ENCODE measurements around the gene TOP2A.
"Not testable (repeated sequence)": the region's sequence is repeated elsewhere in the genome, so short reads cannot be mapped to it uniquely, and the experiment has no call there.

The TOP2A gene

GRCh38 chr17:40431231-40431602 lies 13.5 kb upstream of the TOP2A start:
- in situ Hi-C loops (cut with MboI; ENCODE audit: low sequenced_read_pairs), result no loop called here

- in situ Hi-C loops (cut with MboI; ENCODE audit: low sequenced_read_pairs), result no loop called here
These were observed 12.9 kb upstream of the TOP2A start for GRCh38 chr17:40430272-40431230.

DNA sequence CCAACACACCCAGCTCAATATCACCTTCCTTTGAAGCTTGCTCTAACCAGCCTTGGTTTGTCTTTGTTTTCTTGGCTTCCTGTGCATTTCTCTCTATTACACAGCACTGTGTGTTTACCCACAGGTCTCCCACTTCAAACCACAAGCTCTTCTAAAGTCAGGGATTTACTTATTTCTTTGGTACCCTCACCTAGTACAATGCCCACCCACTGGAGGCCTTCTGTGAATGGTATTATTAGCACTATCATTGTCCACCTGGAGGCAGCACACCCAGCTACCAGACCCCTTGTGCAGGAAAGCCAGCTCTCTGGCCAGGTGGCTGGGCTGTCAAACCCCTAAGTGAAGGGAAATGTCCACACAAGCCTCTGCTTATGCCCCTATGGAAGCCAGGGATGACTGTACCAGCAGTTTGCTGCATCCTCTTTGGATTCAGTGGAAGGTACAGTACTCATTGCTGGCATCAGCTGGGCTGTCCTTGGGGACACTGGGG lies 9.4 kb upstream of the TOP2A start:
- in situ Hi-C loops (cut with MboI; ENCODE audit: low sequenced_read_pairs), result no loop called here

GRCh38 chr17:40425741-40426140 lies 8.0 kb upstream of the TOP2A start:
- in situ Hi-C loops (cut with MboI; ENCODE audit: low sequenced_read_pairs), result no loop called here

GRCh38 chr17:40422990-40423633 lies 5.4 kb upstream of the TOP2A start:
- in situ Hi-C loops (cut with MboI; ENCODE audit: low sequenced_read_pairs), result no loop called here

DNA sequence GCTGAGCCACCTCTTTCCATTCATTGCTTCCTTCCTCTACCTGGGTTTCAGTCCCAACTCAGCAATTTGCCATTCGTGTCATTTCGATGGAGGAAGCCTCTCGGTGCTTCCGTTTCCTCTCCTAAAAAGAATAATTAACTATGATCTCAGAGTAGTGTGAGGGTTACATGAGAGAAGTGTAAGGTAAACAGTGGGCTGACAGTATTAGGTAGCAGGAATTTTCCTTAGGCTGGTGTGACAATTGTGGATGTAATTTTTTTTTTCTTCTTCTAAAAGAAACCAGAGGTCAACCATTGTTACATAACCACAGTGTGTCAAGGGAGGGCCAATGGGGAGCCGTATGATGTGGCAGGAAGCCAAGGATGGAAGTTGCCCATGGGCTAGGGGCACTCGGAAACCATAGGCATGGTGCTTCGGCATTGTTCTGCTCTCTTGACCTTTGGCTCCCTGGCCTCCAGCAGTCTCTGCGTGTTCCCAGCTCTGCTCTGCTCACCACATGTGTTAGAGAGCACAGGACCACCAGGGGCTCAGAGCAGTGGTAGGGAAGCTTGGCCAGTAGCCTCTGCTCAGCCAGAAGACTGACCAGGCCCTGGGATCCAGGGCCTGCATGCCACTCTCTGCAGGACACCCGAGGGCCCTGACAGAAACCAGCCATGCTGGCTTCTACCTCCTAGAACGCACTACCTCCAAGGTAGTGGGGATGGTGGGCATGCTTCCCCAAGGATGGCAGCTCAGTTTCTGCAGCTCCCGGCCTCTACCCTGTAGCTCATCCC lies 2.0 kb upstream of the TOP2A start:
- in situ Hi-C loops (cut with MboI; ENCODE audit: low sequenced_read_pairs), result no loop called here

- in situ Hi-C loops (cut with MboI; ENCODE audit: low sequenced_read_pairs), result no loop called here
These were observed 671 bp upstream of the TOP2A start for GRCh38 chr17:40418428-40418706.

DNA sequence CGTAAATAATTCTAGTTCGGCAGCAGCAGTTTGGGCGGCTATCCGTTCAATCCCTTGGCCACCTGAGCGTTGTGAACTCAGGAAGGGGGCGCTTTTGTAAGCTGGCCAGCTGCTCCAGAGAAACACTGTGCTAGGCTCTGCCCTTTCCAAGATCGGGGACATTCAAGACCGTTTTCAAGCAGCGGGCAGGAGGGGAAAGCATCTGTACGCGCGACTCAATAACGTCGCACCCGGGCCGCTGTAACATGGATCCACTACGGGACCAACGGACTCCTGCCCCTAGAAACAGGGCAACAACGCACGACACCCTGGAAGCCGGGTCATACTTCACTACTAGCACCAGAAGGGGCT lies 463 bp downstream of the TOP2A start:
- in situ Hi-C loops (cut with MboI; ENCODE audit: low sequenced_read_pairs), result no loop called here

DNA sequence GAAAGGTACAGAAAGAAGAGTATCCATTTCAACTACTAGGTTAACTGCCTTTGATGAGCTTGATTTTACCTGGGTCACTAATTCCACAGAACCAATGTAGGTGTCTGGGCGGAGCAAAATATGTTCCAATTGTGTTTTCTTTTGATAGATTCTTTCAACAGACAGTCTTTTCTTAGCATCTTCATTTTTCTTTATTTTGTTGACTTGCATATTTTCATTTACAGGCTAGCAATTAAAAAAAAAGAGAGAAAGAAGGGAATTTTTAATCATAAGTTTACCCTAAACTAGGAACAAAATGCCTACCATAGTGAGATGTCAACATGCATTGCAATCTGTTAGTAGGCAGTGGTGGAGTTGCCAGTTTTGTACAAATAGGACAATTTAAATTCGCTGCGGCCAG lies 1.0 kb downstream of the TOP2A start:
- in situ Hi-C loops (cut with MboI; ENCODE audit: low sequenced_read_pairs), result no loop called here

GRCh38 chr17:40415390-40415789 lies 2.3 kb downstream of the TOP2A start:
- in situ Hi-C loops (cut with MboI; ENCODE audit: low sequenced_read_pairs), result no loop called here

- in situ Hi-C loops (cut with MboI; ENCODE audit: low sequenced_read_pairs), result not testable (repeated sequence)
These were observed 3.4 kb downstream of the TOP2A start for GRCh38 chr17:40414312-40414711.

DNA sequence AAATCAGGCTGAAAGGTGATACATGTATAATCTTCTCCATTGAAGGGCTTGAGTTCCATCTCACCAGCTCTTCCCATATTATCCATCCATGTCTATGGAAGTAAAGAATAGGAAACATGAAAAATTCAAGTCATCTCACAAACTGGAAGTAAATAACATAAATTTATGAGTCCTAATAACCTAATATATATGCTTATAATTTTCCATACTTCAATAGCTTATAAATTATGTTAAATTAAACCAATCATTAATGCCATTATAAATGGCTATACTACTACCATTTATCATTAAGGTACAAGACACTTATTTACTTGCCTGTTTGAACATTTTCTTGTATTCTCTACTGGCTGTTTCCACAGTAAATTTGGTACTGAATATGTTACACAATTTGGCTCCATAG lies 4.8 kb downstream of the TOP2A start:
- in situ Hi-C loops (cut with MboI; ENCODE audit: low sequenced_read_pairs), result no loop called here

DNA sequence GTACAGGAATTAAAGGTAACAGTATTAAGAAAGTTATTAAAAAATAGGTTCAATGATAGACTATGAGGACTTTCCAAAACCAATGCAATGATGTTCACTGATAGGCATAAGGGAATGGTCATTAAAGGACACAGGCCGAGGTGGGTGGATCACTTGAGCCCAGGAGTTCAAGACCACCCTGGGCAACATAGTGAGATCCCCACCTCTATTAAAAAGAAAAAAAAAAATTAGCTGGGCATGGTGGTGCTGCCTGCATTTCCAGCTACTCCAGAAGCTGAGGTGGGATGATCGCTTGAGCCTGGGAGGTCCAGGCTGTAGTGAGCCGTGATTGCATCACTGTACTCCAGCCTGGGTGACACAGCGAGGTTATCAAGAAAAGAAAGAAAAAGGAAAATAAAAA lies 5.9 kb downstream of the TOP2A start:
- in situ Hi-C loops (cut with MboI; ENCODE audit: low sequenced_read_pairs), result no loop called here

- in situ Hi-C loops (cut with MboI; ENCODE audit: low sequenced_read_pairs), result no loop called here
These were observed 7.6 kb downstream of the TOP2A start for GRCh38 chr17:40410082-40410481.

DNA sequence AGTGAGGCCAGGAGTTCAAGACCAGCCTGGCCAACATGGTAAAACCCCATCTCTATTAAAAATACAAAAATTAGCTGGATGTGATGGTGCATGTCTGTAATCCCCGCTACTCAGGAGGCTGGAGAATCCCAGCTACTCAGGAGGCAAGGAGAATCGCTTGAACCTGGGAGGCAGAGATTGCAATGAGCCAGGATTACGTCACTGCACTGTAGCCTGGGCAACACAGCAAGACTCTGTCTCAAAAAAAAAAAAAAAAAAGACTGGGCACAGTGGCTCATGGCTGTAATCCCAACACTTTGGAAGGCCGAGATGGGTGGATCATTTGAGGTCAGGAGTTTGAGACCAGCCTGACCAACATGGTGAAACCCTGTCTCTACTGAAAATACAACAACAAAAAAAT lies 8.2 kb downstream of the TOP2A start:
- in situ Hi-C loops (cut with MboI; ENCODE audit: low sequenced_read_pairs), result not testable (repeated sequence)

GRCh38 chr17:40407460-40407859 lies 10.2 kb downstream of the TOP2A start:
- in situ Hi-C loops (cut with MboI; ENCODE audit: low sequenced_read_pairs), result no loop called here

GRCh38 chr17:40404003-40404402 lies 13.7 kb downstream of the TOP2A start:
- in situ Hi-C loops (cut with MboI; ENCODE audit: low sequenced_read_pairs), result no loop called here

DNA sequence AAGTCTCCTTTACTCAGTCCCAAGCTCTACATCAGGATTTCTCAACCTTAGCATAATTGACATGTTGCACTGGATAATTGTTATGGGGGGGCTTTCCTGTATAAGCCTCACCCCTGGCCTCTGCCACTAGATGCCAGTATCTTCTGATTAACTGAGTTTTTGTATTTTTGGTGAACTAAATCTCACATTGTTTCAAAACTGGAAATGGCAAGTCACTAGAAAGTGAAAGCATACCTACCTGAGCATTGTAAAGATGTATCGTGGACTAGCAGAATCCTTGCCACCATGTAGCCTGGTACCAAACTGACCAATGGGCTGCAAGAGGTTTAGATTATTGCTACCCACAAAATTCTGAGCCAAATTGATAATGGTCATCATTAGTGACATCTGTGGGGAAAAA lies 15.0 kb downstream of the TOP2A start:
- in situ Hi-C loops (cut with MboI; ENCODE audit: low sequenced_read_pairs), result no loop called here

DNA sequence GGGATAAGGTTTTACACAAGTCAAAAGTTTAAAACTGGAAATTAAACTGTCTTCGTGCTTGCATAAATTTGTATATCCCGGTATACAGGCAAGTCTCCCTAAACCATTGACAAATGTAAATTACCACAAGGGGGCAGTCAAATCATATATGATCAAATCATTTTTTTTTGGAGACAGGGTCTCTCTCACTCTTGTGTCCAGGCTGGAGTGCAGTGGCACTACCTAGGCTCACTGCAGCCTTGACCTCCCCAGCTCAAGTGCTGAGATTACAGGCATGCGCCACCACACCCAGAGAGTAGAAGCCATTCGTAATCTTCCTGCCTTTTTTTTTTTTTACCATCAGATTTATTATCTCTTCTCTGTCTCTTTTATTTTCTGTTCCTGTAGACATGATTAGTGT lies 18.5 kb downstream of the TOP2A start:
- in situ Hi-C loops (cut with MboI; ENCODE audit: low sequenced_read_pairs), result no loop called here

- in situ Hi-C loops (cut with MboI; ENCODE audit: low sequenced_read_pairs), result not testable (repeated sequence)
These were observed 31.1 kb downstream of the TOP2A start for GRCh38 chr17:40386555-40386954.

DNA sequence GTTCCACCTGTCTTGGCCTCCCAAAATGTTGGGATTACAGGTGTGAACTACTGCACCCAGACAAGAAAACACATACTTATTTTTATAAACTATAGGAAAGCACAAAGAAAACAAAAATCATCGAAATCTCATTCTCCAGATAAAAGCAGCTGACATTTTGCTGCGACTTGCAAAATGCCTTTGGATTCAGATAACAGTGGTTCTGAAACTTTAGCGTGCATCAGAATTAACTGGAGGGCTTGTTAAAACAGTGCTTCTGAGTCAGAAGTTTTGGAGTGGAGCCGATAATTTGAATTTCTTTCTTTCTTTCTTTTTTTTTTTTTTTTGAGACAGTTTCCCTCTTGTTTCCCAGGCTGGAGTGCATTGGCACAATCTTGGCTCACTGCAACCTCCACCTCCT lies 35.4 kb downstream of the TOP2A start:
- in situ Hi-C loops (cut with MboI; ENCODE audit: low sequenced_read_pairs), result no loop called here

- in situ Hi-C loops (cut with MboI; ENCODE audit: low sequenced_read_pairs), result no loop called here
These were observed 38.7 kb downstream of the TOP2A start for GRCh38 chr17:40378966-40379365.

Data from HL-60/S4 (cell line).